MM.1S (cell line): Measurements from ENCODE around the gene GPSM1.

Experiments
- CTCF ChIP-seq: fragments of 300-600 bp; sonication (generic); IDR thresholded peaks from 2 replicates; pipeline ENCODE4 v1.5.1; 2016; ENCODE audit warnings: antibody characterized with exemption, low read length, mixed read lengths
- EZH2 ChIP-seq: fragments of 300-600 bp; sonication (generic); optimal IDR thresholded peaks from 2 replicates; pipeline ENCODE3; 2017; ENCODE audit warnings: low read depth, mild to moderate bottlenecking, antibody characterized with exemption, low read length, mixed read lengths
- EZH2phosphoT487 ChIP-seq: fragments of 300-600 bp; sonication (generic); IDR thresholded peaks from 2 replicates; pipeline ENCODE4 v1.6.1; 2018; ENCODE audit warnings: antibody characterized with exemption, low read length

DNA sequence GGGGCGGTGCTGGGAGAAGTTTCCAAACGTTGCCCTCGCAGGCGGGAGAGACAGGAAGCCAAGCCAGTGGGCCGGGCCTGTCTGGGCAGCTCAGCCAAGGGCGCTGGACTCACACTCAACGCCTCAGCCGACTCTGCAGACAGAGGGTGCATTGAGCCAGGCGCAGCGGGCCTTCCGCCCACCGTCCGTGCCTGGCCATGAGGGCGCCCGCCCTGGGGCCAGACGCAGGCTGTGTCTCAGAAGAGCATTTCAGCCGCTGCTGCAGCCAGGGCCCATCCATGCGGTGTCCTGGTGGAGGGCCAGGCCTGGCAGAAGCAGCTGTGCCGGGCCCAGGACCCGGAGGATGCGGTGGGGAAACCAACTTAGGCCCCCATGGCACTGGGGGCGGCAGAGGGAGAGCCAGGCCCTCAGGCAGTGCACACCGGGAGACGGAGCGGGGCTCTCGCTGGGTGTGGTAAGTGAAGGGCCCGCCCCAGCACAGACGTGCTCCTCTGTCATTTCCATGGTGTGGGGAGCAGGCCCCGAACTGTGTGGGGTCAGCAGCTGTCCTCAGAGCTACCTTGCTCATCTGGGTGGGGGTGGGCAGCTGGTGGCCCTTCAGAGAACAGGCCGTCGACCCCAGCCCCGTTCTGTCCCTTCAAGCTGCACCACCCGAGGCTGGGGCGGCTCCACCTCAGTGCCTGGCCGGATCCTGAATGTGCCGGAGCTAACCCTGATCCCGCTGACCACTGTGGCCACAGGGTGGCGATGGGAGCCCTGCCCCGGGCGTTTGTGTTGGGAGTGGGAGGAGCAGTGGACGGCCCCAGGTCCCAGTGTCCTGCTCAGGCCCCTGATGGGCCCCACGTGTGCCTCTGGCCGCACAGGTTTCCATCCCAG, 18.2 kb downstream of the GPSM1 start:
- no peak for TF ChIP-seq CTCF
- no peak for TF ChIP-seq EZH2
- no peak for TF ChIP-seq EZH2phosphoT487
